ENCODE measurements around the gene MED27.

DNA sequence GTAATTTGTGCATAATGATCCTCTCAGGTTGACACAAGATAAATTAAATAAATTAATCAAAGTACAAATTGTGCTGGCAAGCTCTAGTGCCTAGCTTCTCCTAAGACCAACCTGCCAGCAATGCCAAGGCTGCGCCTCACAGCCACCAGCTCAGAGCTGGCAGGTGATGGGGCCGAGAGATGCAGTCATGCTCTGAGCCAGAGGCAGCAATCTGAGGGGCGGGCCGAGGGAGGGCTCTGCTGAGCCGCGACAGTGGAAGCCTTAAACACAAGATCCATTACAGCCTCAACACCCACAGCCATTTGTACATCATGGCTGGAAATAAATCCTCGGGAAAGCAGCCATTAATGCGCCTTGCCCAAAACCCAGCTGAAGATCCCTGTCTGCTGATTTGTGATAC is 20.3 kb downstream of the MED27 start:
- TF ChIP-seq EP300 (IDR thresholded peaks at IDR 0.05; ENCODE audit: borderline replicate concordance), result no peak
- TF ChIP-seq, protein P1, sequence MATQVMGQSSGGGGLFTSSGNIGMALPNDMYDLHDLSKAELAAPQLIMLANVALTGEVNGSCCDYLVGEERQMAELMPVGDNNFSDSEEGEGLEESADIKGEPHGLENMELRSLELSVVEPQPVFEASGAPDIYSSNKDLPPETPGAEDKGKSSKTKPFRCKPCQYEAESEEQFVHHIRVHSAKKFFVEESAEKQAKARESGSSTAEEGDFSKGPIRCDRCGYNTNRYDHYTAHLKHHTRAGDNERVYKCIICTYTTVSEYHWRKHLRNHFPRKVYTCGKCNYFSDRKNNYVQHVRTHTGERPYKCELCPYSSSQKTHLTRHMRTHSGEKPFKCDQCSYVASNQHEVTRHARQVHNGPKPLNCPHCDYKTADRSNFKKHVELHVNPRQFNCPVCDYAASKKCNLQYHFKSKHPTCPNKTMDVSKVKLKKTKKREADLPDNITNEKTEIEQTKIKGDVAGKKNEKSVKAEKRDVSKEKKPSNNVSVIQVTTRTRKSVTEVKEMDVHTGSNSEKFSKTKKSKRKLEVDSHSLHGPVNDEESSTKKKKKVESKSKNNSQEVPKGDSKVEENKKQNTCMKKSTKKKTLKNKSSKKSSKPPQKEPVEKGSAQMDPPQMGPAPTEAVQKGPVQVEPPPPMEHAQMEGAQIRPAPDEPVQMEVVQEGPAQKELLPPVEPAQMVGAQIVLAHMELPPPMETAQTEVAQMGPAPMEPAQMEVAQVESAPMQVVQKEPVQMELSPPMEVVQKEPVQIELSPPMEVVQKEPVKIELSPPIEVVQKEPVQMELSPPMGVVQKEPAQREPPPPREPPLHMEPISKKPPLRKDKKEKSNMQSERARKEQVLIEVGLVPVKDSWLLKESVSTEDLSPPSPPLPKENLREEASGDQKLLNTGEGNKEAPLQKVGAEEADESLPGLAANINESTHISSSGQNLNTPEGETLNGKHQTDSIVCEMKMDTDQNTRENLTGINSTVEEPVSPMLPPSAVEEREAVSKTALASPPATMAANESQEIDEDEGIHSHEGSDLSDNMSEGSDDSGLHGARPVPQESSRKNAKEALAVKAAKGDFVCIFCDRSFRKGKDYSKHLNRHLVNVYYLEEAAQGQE (IDR thresholded peaks at IDR 0.05; ENCODE audit: low read depth), result no peak
- no peak for TF ChIP-seq RAD21 (IDR thresholded peaks at IDR 0.05; ENCODE audit: low read depth)
- no peak for TF ChIP-seq TAF1 (IDR thresholded peaks at IDR 0.05; ENCODE audit: low read depth)
- no peak for TF ChIP-seq TCF12 (IDR thresholded peaks at IDR 0.05; ENCODE audit: low read depth)
- no peak for TF ChIP-seq CEBPB (IDR thresholded peaks at IDR 0.05)
- TF ChIP-seq, protein P2, sequence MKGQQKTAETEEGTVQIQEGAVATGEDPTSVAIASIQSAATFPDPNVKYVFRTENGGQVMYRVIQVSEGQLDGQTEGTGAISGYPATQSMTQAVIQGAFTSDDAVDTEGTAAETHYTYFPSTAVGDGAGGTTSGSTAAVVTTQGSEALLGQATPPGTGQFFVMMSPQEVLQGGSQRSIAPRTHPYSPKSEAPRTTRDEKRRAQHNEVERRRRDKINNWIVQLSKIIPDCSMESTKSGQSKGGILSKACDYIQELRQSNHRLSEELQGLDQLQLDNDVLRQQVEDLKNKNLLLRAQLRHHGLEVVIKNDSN (IDR thresholded peaks at IDR 0.05), result no peak
- TF ChIP-seq ZBTB7A (IDR thresholded peaks at IDR 0.05; ENCODE audit: low read depth), result no peak
- no peak for TF ChIP-seq EGR1 (IDR thresholded peaks at IDR 0.05)

Data from Ishikawa (cell line).